Suprapubic skin (tissue), 4 donors: ENCODE results near the gene CCL24. TPM values are rescaled to one million over a fixed set of nuclear protein-coding genes. Genes with fewer than 3 reads are reported as not detected.
"Not testable (repeated sequence)": the region's sequence is repeated elsewhere in the genome, so short reads cannot be mapped to it uniquely, and the experiment has no call there.

Experiments used
- DNase-seq, 2 donors: peaks; one replicate each; pipeline ENCODE4 v3.0.0-alpha.2; 2019; ENCODE audit warnings: low spot score in 2 of 2
- H3K27ac ChIP-seq: fragments of 200-600 bp; sonication (generic); one replicate; pipeline ENCODE4 v1.5.1; 2019
- H3K27me3 ChIP-seq: fragments of 200-600 bp; sonication (generic); one replicate; pipeline ENCODE4 v1.5.1; 2019
- H3K36me3 ChIP-seq: fragments of 200-600 bp; sonication (generic); one replicate; pipeline ENCODE4 v1.5.1; 2019
- H3K4me1 ChIP-seq: fragments of 200-600 bp; sonication (generic); one replicate; pipeline ENCODE4 v1.5.1; 2019
- H3K4me3 ChIP-seq: fragments of 200-600 bp; sonication (generic); one replicate; pipeline ENCODE4 v1.5.1; 2019; ENCODE audit warnings: mild to moderate bottlenecking
- H3K9me3 ChIP-seq: fragments of 200-600 bp; sonication (generic); one replicate; pipeline ENCODE4 v1.5.1; 2019
- CTCF ChIP-seq, 2 donors: fragments of 200-600 bp in 1 of 2; fragments of 450-650 bp in 1 of 2; sonication (generic) in 1 of 2; IDR thresholded peaks; one replicate each; pipeline ENCODE4 v1.5.1; 2016 to 2019; ENCODE audit warnings: antibody characterized with exemption in 2 of 2, mild to moderate bottlenecking in 1 of 2, moderate library complexity in 1 of 2
- EP300 ChIP-seq: sonication (generic); formaldehyde crosslinking; IDR thresholded peaks from one replicate; pipeline ENCODE4 v1.6.1; 2017; ENCODE audit warnings: antibody characterized with exemption
- POLR2A ChIP-seq, 2 donors: fragments of 450-650 bp; IDR thresholded peaks; one replicate each; pipeline ENCODE4 v1.6.1; 2017; ENCODE audit warnings: antibody characterized with exemption in 2 of 2, mild to moderate bottlenecking in 2 of 2, moderate library complexity in 2 of 2
- POLR2AphosphoS5 ChIP-seq, 3 donors: sonication (generic); formaldehyde crosslinking; IDR thresholded peaks; one replicate each; pipeline ENCODE4 v1.6.1; 2017; ENCODE audit warnings: antibody characterized with exemption in 3 of 3
- WGBS: methylation state at CpG from one replicate; pipeline ENCODE4 v1.1.5; 2018; 5-methylcytosine and 5-hydroxymethylcytosine counted together
- total RNA-seq, 4 donors: library from RNA; depleted of rRNA; stranded (reverse); fragments of >200 nt; gene quantifications; one replicate each; pipeline ENCODE4 v1.1.0, GENCODE V29; 2016

CCL24 gene
- total RNA-seq, result 1 to 10 TPM in 2 of 4 donors, not detected in 2; 2.6 to 2.7 TPM

GRCh38 chr7:75813781-75814236 lies at the start of gene CCL24:
TSS of gene CCL24 (minus strand) at chr7:75813806. CDS start at chr7:75813715, 91 bp downstream.
- H3K4me1 ChIP-seq, result peaks cover 3% of the 10 kb centered on the region
- H3K36me3 ChIP-seq, result no peaks in the 10 kb centered on the region
- no peak for TF ChIP-seq POLR2AphosphoS5 (IDR thresholded peaks at IDR 0.05)
- 76% methylated on average over 7 of the region's 7 CpGs for WGBS
- no peak for DNase-seq
- H3K4me3 ChIP-seq, result no peak within 1 kb of the TSS
- no peak within 1 kb of the TSS for H3K27ac ChIP-seq
- H3K27me3 ChIP-seq, result peaks cover 3% of the 10 kb centered on the region
- H3K9me3 ChIP-seq, result no peaks in the 10 kb centered on the region

- no peaks in the 10 kb centered on the region for H3K4me1 ChIP-seq
- no peak for DNase-seq
- no peaks in the 10 kb centered on the region for H3K9me3 ChIP-seq
- no peaks in the 10 kb centered on the region for H3K36me3 ChIP-seq
- WGBS, result 57% methylated on average over 4 of the region's 4 CpGs
- no peak for TF ChIP-seq POLR2A (IDR thresholded peaks at IDR 0.05)
- no peak for TF ChIP-seq EP300
- no peak for TF ChIP-seq POLR2AphosphoS5 (IDR thresholded peaks at IDR 0.05)
- no peak for TF ChIP-seq CTCF (IDR thresholded peaks at IDR 0.05)
- no peaks in the 10 kb centered on the region for H3K27me3 ChIP-seq
- H3K4me3 ChIP-seq, result no peak overlapping the region
- no peak overlapping the region for H3K27ac ChIP-seq
These were observed 48.0 kb upstream of the CCL24 start for GRCh38 chr7:75861636-75862035.

- Histone ChIP-seq H3K4me1 (no peaks in the 10 kb centered on the region), H3K27me3 (no peaks in the 10 kb centered on the region), H3K9me3 (no peaks in the 10 kb centered on the region), H3K36me3 (no peaks in the 10 kb centered on the region), H3K27ac (no peak overlapping the region), H3K4me3 (no peak overlapping the region)
- no peak for TF ChIP-seq EP300
- no peak for TF ChIP-seq POLR2A (IDR thresholded peaks at IDR 0.05)
- TF ChIP-seq POLR2AphosphoS5 (IDR thresholded peaks at IDR 0.05), result no peak
- no peak for TF ChIP-seq CTCF (IDR thresholded peaks at IDR 0.05)
- DNase-seq, result no peak
These were observed 44.8 kb upstream of the CCL24 start for GRCh38 chr7:75858410-75858809.

- Histone ChIP-seq H3K36me3 (no peaks in the 10 kb centered on the region), H3K4me3 (no peak overlapping the region), H3K27me3 (no peaks in the 10 kb centered on the region), H3K4me1 (no peaks in the 10 kb centered on the region), H3K27ac (no peak overlapping the region), H3K9me3 (no peaks in the 10 kb centered on the region)
- 83% methylated on average over 6 of the region's 6 CpGs for WGBS
- no peak for DNase-seq
- TF ChIP-seq EP300, result no peak
- TF ChIP-seq POLR2A (IDR thresholded peaks at IDR 0.05), result no peak
- TF ChIP-seq POLR2AphosphoS5 (IDR thresholded peaks at IDR 0.05), result no peak
These were observed 42.9 kb upstream of the CCL24 start for GRCh38 chr7:75856536-75856935.

- not testable (repeated sequence) for H3K36me3 ChIP-seq, H3K27me3 ChIP-seq, DNase-seq, H3K9me3 ChIP-seq, H3K4me3 ChIP-seq, H3K4me1 ChIP-seq, H3K27ac ChIP-seq
- WGBS, result 92% methylated on average over 10 of the region's 10 CpGs
These were observed 41.3 kb upstream of the CCL24 start for GRCh38 chr7:75854813-75855345.

GRCh38 chr7:75854233-75854632 lies 40.6 kb upstream of the CCL24 start:
- no peaks in the 10 kb centered on the region for H3K27me3 ChIP-seq
- 59% methylated on average over 5 of the region's 5 CpGs for WGBS
- H3K36me3 ChIP-seq, result no peaks in the 10 kb centered on the region
- H3K4me1 ChIP-seq, result no peaks in the 10 kb centered on the region
- DNase-seq, result no peak
- H3K27ac ChIP-seq, result no peak overlapping the region
- H3K9me3 ChIP-seq, result no peaks in the 10 kb centered on the region
- no peak for TF ChIP-seq POLR2A (IDR thresholded peaks at IDR 0.05)
- no peak for TF ChIP-seq EP300
- no peak for TF ChIP-seq POLR2AphosphoS5 (IDR thresholded peaks at IDR 0.05)
- TF ChIP-seq CTCF (IDR thresholded peaks at IDR 0.05), result no peak
- H3K4me3 ChIP-seq, result no peak overlapping the region

GRCh38 chr7:75850235-75850634 lies 36.6 kb upstream of the CCL24 start:
- DNase-seq, result no peak
- H3K9me3 ChIP-seq, result no peaks in the 10 kb centered on the region
- TF ChIP-seq POLR2A (IDR thresholded peaks at IDR 0.05) (no peak), CTCF (IDR thresholded peaks at IDR 0.05) (no peak), POLR2AphosphoS5 (IDR thresholded peaks at IDR 0.05) (no peak), EP300 (no peak)
- no peaks in the 10 kb centered on the region for H3K36me3 ChIP-seq
- no peak overlapping the region for H3K27ac ChIP-seq
- WGBS, result 76% methylated on average over 4 of the region's 4 CpGs
- no peak overlapping the region for H3K4me3 ChIP-seq
- no peaks in the 10 kb centered on the region for H3K4me1 ChIP-seq
- no peaks in the 10 kb centered on the region for H3K27me3 ChIP-seq
